Heart left ventricle (tissue), 16 donors: ENCODE results near the gene ENAH. TPM values are rescaled to one million over a fixed set of nuclear protein-coding genes. Genes with fewer than 3 reads are reported as not detected.
"Not testable (repeated sequence)": the region's sequence is repeated elsewhere in the genome, so short reads cannot be mapped to it uniquely, and the experiment has no call there.

Source experiments
- ATAC-seq, 4 donors: fragments of 200-7000 bp; cut with Tn5 transposase; one replicate each; pipeline ENCODE4 v1.9.1; 2020 to 2022; ENCODE audit warnings: moderate library complexity in 4 of 4, mild to moderate bottlenecking in 3 of 4, moderate number of reproducible peaks in 1 of 4
- DNase-seq, 5 donors: peaks; one replicate each; pipeline ENCODE4 v3.0.0-alpha.2; 2020
- H3K27ac ChIP-seq, 12 donors: fragments of 200-600 bp; sonication (generic) in 4 of 12; one replicate each; pipeline versions ENCODE4 v1.5.0 to v1.8.0; 2016 to 2022; ENCODE audit warnings: mild to moderate bottlenecking in 2 of 12
- H3K27me3 ChIP-seq, 9 donors: fragments of 200-600 bp; sonication (generic) in 2 of 9; one replicate each; pipeline versions ENCODE4 v1.5.1 to v1.8.0; 2016 to 2022; ENCODE audit warnings: mild to moderate bottlenecking in 3 of 9
- H3K36me3 ChIP-seq, 9 donors: fragments of 200-600 bp; sonication (generic) in 2 of 9; one replicate each; pipeline versions ENCODE4 v1.5.0 to v1.8.0; 2018 to 2022; ENCODE audit warnings: mild to moderate bottlenecking in 2 of 9
- H3K4me1 ChIP-seq, 12 donors: fragments of 200-600 bp; sonication (generic) in 4 of 12; one replicate each; pipeline versions ENCODE4 v1.5.0 to v1.8.0; 2016 to 2022; ENCODE audit warnings: mild to moderate bottlenecking in 3 of 12
- H3K4me3 ChIP-seq, 12 donors: fragments of 200-600 bp; sonication (generic) in 4 of 12; one replicate each; pipeline versions ENCODE4 v1.5.0 to v1.8.0; 2017 to 2022; ENCODE audit warnings: mild to moderate bottlenecking in 9 of 12, moderate library complexity in 4 of 12
- H3K9me3 ChIP-seq, 12 donors: fragments of 200-600 bp; sonication (generic) in 4 of 12; one replicate each; pipeline versions ENCODE4 v1.5.0 to v1.8.0; 2016 to 2022; ENCODE audit warnings: mild to moderate bottlenecking in 1 of 12
- CTCF ChIP-seq, 12 donors: fragments of 200-600 bp; sonication (generic) in 4 of 12; IDR thresholded peaks; one replicate each; pipeline versions ENCODE4 v1.5.0 to v1.8.0; 2018 to 2022; ENCODE audit warnings: antibody characterized with exemption in 12 of 12, mild to moderate bottlenecking in 5 of 12
- POLR2A ChIP-seq, 2 donors: fragments of 450-650 bp; IDR thresholded peaks; one replicate each; pipeline ENCODE4 v1.6.1; 2017; ENCODE audit warnings: antibody characterized with exemption in 2 of 2, mild to moderate bottlenecking in 2 of 2, moderate library complexity in 2 of 2
- WGBS, 4 donors: extraction: QIAGEN DNeasy Blood & Tissue Kit in 2 of 4; methylation state at CpG; one replicate each; pipeline versions ENCODE4 v1.1.5 to v1.1.7; 2013 to 2018; 5-methylcytosine and 5-hydroxymethylcytosine counted together
- intact Hi-C, 10 donors: fragments of 100-400 bp; cut with DNase I; formaldehyde crosslinking; loops; one replicate each; pipeline versions ENCODE4 v1.11.1 to v1.14.2; 2022
- polyA plus RNA-seq, 2 donors: library from polyadenylated mRNA; stranded (reverse); fragments of 200-250 nt; gene quantifications; one replicate each; pipeline ENCODE4 v1.2.3, GENCODE V29; 2013
- total RNA-seq, 9 donors: library from RNA; depleted of rRNA in 2 of 9; stranded (reverse); fragments of >200 nt in 2 of 9; fragmentation: NEBNext Ultra II Directional in 3 of 9; extraction: Animal tissue kit (Norgen Biotek cat#: 25700) in 3 of 9; gene quantifications; one replicate each; pipeline versions ENCODE4 v1.1.0 to v1.2.4, GENCODE V29; 2016 to 2023
- donor health status: ischemic (EF 13 %, LVEDD 7.1; RV severe dilation, severe dysfunction).
- donor health status: healthy with polysubstance abuse.
- donor health status: DM: no; HTN: yes; CAD: no.
- donor health status: DM: no; HTN: no; CAD: no.
- donor health status: ischemic (EF 25% LVEDD 6.9; RV normal size, moderate dysfunction).
- donor health status: ischemic (EF 25% LVEDD 5.7; RV mildly dilated, moderate dysfunction).
- donor health status: healthy.
- donor health status: DM: yes; HTN: yes; CAD: no.
- donor health status: ischemic (EF 35%, LVEDD 5.7; RV mildly dilated, moderate dysfunction).
- donor health status: nonischemic (EF 11% LVEDD 7.7; RV severe dilation, severe dysfunction).
- donor health status: DM: yes; HTN: yes; CAD: no.
- donor health status: PGD.
- donor health status: ischemic (EF 29% LVEDD 5.4; RV normal size, mild dysfunction).
- donor health status: nonischemic (EF 23%, LVEDD 6.1; RV moderate dilation, normal function).

ENAH gene
- total and polyA plus RNA-seq, 11 donors, result 17.0 to 183 (median 86.1) TPM

- 95 to 98% (median 97%) methylated on average over 6 of the region's 6 CpGs for WGBS, 4 donors
- TF ChIP-seq CTCF (IDR thresholded peaks at IDR 0.05) (no peak), POLR2A (IDR thresholded peaks at IDR 0.05) (no peak)
- Histone ChIP-seq H3K27me3 (no peaks in the 10 kb centered on the region), H3K9me3 (no peaks in the 10 kb centered on the region), H3K27ac (no peak overlapping the region), H3K4me3 (no peak overlapping the region), H3K36me3 (peaks cover 0 to 50% (median 17%) of the 10 kb centered on the region in 9 donors), H3K4me1 (peaks cover 0 to 6% (median 0%) of the 10 kb centered on the region in 12 donors)
- ATAC-seq, result no peak
- DNase-seq, result no peak
- intact Hi-C loops, result no loop called here
Observed at GRCh38 chr1:225517221-225517620, 135.7 kb downstream of the ENAH start.

GRCh38 chr1:225514671-225515081 is 138.2 kb downstream of the ENAH start:
- H3K9me3 ChIP-seq, result no peaks in the 10 kb centered on the region
- H3K4me3 ChIP-seq, result no peak overlapping the region
- peaks cover 0 to 66% (median 25%) of the 10 kb centered on the region in 9 donors for H3K36me3 ChIP-seq
- H3K4me1 ChIP-seq, result peaks cover 0 to 6% (median 0%) of the 10 kb centered on the region in 12 donors
- no peak for TF ChIP-seq POLR2A (IDR thresholded peaks at IDR 0.05)
- TF ChIP-seq CTCF (IDR thresholded peaks at IDR 0.05), result no peak
- no peak overlapping the region for H3K27ac ChIP-seq
- ATAC-seq (no peak), DNase-seq (no peak)
- 57 to 71% (median 66%) methylated on average over 3 of the region's 3 CpGs for WGBS, 4 donors
- intact Hi-C loops, result no loop called here
- no peaks in the 10 kb centered on the region for H3K27me3 ChIP-seq

GRCh38 chr1:225513576-225513975 is 139.3 kb downstream of the ENAH start:
- 96 to 97% (median 97%) methylated on average over 9 of the region's 9 CpGs for WGBS, 4 donors
- Histone ChIP-seq H3K4me1 (peaks cover 0 to 13% (median 8%) of the 10 kb centered on the region in 12 donors), H3K36me3 (peaks cover 0 to 56% (median 25%) of the 10 kb centered on the region in 9 donors)
- ATAC-seq, H3K27ac ChIP-seq, DNase-seq, H3K9me3 ChIP-seq, intact Hi-C loops, H3K4me3 ChIP-seq, H3K27me3 ChIP-seq: not testable (repeated sequence)

GRCh38 chr1:225511828-225512381 is 141.0 kb downstream of the ENAH start:
- TF ChIP-seq POLR2A (IDR thresholded peaks at IDR 0.05), result no peak
- no peak for TF ChIP-seq CTCF (IDR thresholded peaks at IDR 0.05)

GRCh38 chr1:225510740-225511139 is 142.2 kb downstream of the ENAH start:
- ATAC-seq, result not testable (repeated sequence)
- peaks cover 0 to 61% (median 22%) of the 10 kb centered on the region in 9 donors for H3K36me3 ChIP-seq
- H3K27ac ChIP-seq, result peak overlapping the region in 1 of 12 donors; percentile 84

More at GRCh38 chr1:225511828-225512381, 141.0 kb downstream of the ENAH start:
- Histone ChIP-seq H3K4me3 (no peak overlapping the region), H3K36me3 (peaks cover 0 to 58% (median 20%) of the 10 kb centered on the region in 9 donors), H3K4me1 (peaks cover 0 to 26% (median 15%) of the 10 kb centered on the region in 12 donors), H3K27me3 (no peaks in the 10 kb centered on the region), H3K27ac (no peak overlapping the region), H3K9me3 (no peaks in the 10 kb centered on the region)
- intact Hi-C loops, result no loop called here
- ATAC-seq (no peak), DNase-seq (no peak)
- WGBS, 4 donors, result 84 to 96% (median 94%) methylated on average over 4 of the region's 4 CpGs

More at GRCh38 chr1:225510740-225511139, 142.2 kb downstream of the ENAH start:
- H3K27me3 ChIP-seq, intact Hi-C loops, DNase-seq, H3K9me3 ChIP-seq, H3K4me3 ChIP-seq: not testable (repeated sequence)
- H3K4me1 ChIP-seq, result peaks cover 0 to 26% (median 14%) of the 10 kb centered on the region in 12 donors
- WGBS, 4 donors, result 94 to 99% (median 97%) methylated on average over 2 of the region's 2 CpGs
